GM23338 (cell line): Measurements from ENCODE around the gene SV2C.

Source experiments
- POLR2AphosphoS5 ChIP-seq: IDR thresholded peaks from 2 replicates; pipeline ENCODE4 v1.6.1; 2016; ENCODE audit warnings: antibody characterized with exemption, low read depth
- REST ChIP-seq: IDR thresholded peaks from one replicate; pipeline ENCODE4 v1.6.1; 2018; ENCODE audit warnings: antibody characterized with exemption; ENCODE audit not compliant: unreplicated experiment
- TF ChIP-seq, protein P1 (sequence below), 2 experiments: fragments of 200-600 bp in 1 of 2; sonication (generic) in 1 of 2; conservative IDR thresholded peaks; 2 replicates each; pipeline versions ENCODE4 v1.5.1 to v1.6.1; 2016 to 2017; ENCODE audit warnings: antibody characterized with exemption in 2 of 2, low read depth in 2 of 2, mild to moderate bottlenecking in 2 of 2, moderate library complexity in 1 of 2

GRCh38 chr5:76041863-76042262, 41.3 kb upstream of the SV2C start:
- TF ChIP-seq POLR2AphosphoS5 (no peak), REST (peak; percentile 87)
- TF ChIP-seq, protein P1, sequence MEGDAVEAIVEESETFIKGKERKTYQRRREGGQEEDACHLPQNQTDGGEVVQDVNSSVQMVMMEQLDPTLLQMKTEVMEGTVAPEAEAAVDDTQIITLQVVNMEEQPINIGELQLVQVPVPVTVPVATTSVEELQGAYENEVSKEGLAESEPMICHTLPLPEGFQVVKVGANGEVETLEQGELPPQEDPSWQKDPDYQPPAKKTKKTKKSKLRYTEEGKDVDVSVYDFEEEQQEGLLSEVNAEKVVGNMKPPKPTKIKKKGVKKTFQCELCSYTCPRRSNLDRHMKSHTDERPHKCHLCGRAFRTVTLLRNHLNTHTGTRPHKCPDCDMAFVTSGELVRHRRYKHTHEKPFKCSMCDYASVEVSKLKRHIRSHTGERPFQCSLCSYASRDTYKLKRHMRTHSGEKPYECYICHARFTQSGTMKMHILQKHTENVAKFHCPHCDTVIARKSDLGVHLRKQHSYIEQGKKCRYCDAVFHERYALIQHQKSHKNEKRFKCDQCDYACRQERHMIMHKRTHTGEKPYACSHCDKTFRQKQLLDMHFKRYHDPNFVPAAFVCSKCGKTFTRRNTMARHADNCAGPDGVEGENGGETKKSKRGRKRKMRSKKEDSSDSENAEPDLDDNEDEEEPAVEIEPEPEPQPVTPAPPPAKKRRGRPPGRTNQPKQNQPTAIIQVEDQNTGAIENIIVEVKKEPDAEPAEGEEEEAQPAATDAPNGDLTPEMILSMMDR (conservative IDR thresholded peaks at IDR 0.05; ENCODE audit: low read depth in 2 of 2) = no peak
